ENCODE data around the gene TMEM132A. TPM values are rescaled to one million over a fixed set of nuclear protein-coding genes. Genes with fewer than 3 reads are reported as not detected.
A peak's percentile ranks its signal among the peaks of the same experiment; 100 is the strongest.

The TMEM132A gene, protein sequence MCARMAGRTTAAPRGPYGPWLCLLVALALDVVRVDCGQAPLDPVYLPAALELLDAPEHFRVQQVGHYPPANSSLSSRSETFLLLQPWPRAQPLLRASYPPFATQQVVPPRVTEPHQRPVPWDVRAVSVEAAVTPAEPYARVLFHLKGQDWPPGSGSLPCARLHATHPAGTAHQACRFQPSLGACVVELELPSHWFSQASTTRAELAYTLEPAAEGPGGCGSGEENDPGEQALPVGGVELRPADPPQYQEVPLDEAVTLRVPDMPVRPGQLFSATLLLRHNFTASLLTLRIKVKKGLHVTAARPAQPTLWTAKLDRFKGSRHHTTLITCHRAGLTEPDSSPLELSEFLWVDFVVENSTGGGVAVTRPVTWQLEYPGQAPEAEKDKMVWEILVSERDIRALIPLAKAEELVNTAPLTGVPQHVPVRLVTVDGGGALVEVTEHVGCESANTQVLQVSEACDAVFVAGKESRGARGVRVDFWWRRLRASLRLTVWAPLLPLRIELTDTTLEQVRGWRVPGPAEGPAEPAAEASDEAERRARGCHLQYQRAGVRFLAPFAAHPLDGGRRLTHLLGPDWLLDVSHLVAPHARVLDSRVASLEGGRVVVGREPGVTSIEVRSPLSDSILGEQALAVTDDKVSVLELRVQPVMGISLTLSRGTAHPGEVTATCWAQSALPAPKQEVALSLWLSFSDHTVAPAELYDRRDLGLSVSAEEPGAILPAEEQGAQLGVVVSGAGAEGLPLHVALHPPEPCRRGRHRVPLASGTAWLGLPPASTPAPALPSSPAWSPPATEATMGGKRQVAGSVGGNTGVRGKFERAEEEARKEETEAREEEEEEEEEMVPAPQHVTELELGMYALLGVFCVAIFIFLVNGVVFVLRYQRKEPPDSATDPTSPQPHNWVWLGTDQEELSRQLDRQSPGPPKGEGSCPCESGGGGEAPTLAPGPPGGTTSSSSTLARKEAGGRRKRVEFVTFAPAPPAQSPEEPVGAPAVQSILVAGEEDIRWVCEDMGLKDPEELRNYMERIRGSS
- total RNA-seq (2014; rRNA removed) = 84.2 and 88.1 TPM in 2 replicates
- percentile 51 among the genes with signal in this experiment for Bru-seq, nascent RNA
- BruChase-seq, experiment 1, labeled RNA remaining after a 6-hour chase = percentile 65 among the genes with signal in this experiment
- BruChase-seq, experiment 2, labeled RNA remaining after a 2-hour chase = percentile 63 among the genes with signal in this experiment
- long read RNA-seq, transcript TMEM132A-209 (2 exons, 591 nt) = major isoform, 6 of 88 reads
- long read RNA-seq, partial matches to known transcripts = 52 of 88 reads
- long read RNA-seq, other reads (novel, unspliced or antisense) = 23 of 88 reads

DNA sequence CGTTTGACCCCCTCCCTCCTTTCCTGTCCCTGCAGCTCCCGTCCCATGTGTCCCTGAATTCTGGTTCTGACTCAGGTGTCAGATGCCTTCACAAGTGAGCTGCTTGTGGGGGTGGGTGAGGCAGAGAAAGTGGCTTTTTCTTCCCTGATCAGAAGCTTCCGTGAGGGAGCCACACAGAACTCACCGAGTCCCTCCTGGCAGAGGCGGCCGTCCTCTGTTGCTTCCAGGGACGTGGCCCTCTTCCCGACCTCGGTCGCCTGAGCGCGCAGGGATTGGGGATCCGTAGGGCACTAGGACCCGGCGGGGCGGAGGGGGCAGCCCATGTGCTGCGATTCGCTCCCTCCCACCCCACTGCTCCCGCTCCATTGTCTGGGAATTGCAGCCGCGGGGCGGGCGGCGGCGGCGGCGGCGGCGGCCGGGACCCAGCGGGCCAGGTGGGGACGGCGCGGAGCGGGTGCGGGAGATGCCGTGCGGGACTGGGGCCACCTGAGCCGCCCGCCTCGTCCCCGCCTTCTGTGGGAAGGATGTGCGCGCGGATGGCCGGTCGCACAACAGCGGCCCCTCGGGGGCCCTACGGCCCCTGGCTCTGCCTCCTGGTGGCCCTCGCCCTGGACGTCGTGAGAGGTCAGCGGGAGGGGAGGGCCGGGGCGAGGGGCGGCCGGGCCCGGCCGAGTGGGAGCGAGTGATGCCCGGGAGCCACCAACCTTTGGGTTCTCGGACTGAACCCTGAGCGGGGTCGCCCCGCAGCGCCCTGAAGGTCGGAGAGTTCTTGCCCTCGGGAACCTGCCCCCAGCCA is at the start of gene TMEM132A:
Gene TMEM132A, plus strand, starts transcription at position 351 of the 796 bp plus-strand sequence. Its CDS starts 174 bp downstream, at position 525.
- CTCF ChIA-PET = interaction anchor here (0.7 kb wide), 1 partner anchor 250 kb away, joined by 4 read pairs; no protein-coding TSS in a partner anchor

DNA sequence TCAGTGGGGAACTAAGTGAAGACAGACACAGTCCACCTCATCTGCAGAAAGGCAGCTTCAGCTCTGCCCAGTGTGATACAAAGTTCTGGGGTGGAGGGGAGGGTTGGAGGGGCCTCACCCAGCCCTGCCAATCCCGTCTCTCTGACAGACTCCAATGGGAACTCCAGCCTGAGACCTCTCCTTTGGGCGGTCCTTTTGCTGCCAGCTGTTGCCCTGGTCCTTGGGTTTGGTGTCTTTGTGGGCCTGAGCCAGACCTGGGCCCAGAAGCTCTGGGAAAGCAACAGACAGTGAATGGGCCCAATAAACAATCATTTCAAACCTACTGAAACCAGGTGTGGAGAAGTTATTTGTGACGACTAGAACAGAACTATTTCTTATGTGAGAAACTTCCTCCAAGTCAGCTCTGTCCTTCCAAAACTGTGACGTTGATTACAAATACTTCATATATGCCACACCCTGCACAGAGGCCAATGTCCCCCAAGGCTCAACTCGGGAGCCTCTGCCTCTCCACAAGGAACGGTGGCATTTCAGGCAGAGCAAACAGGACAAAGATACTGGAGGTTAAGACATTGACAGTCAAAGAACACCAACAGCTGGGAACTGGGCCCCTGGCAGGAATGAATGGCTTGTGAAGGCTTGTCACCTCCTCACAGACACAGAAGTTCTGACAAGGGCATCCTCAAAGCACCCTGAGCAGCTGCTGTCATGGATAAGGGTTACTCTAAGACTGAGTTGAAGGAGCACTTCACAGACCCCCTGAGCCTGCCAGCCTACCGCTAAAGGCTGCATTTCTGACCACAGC is 48.7 kb upstream of the TMEM132A start:
- H3K27me3 ChIP-seq (ENCODE audit: low read length) = no peaks in the 10 kb centered on the region
- H3K9me2 ChIP-seq (replicated peaks; ENCODE audit: low read length) = no peaks in the 10 kb centered on the region
- BruUV-seq (replicated peaks) = no TSS peak
- H3F3A ChIP-seq (ENCODE audit: low read length, unreplicated experiment) = no peaks in the 10 kb centered on the region
- no peaks in the 10 kb centered on the region for H3K4me1 ChIP-seq (ENCODE audit: insufficient read depth, low read length)
- no peak for DNase-seq
- TF ChIP-seq EZH2 (IDR thresholded peaks at IDR 0.05; ENCODE audit: low read length, unreplicated experiment) (no peak), EZH2phosphoT487 (IDR thresholded peaks at IDR 0.05; ENCODE audit: borderline replicate concordance, low read length) (no peak)
- TF ChIP-seq, protein P1, sequence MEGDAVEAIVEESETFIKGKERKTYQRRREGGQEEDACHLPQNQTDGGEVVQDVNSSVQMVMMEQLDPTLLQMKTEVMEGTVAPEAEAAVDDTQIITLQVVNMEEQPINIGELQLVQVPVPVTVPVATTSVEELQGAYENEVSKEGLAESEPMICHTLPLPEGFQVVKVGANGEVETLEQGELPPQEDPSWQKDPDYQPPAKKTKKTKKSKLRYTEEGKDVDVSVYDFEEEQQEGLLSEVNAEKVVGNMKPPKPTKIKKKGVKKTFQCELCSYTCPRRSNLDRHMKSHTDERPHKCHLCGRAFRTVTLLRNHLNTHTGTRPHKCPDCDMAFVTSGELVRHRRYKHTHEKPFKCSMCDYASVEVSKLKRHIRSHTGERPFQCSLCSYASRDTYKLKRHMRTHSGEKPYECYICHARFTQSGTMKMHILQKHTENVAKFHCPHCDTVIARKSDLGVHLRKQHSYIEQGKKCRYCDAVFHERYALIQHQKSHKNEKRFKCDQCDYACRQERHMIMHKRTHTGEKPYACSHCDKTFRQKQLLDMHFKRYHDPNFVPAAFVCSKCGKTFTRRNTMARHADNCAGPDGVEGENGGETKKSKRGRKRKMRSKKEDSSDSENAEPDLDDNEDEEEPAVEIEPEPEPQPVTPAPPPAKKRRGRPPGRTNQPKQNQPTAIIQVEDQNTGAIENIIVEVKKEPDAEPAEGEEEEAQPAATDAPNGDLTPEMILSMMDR (conservative IDR thresholded peaks at IDR 0.05; ENCODE audit: low read depth, low read length) = no peak
- no peaks in the 10 kb centered on the region for H3K9me3 ChIP-seq (ENCODE audit: low read length)
- intact Hi-C loops (cut with micrococcal nuclease) = no loop called here
- no peak for ATAC-seq
- H2AFZ ChIP-seq (ENCODE audit: low read length) = no peak overlapping the region
- no peaks in the 10 kb centered on the region for H4K20me1 ChIP-seq (ENCODE audit: low read length)
- H3K4me2 ChIP-seq (ENCODE audit: low read length) = no peak overlapping the region
- CTCF ChIA-PET = no interaction called here
- H3K36me3 ChIP-seq (ENCODE audit: low read depth, low read length) = peaks cover 2% of the 10 kb centered on the region; the same call in 1 of the 2 replicates
- H3K4me3 ChIP-seq (ENCODE audit: low read length) = no peak overlapping the region
- H3K9ac ChIP-seq (ENCODE audit: low read length) = no peak overlapping the region
- no peak overlapping the region for H3K27ac ChIP-seq (ENCODE audit: low read length)
- POLR2A ChIA-PET (ENCODE audit: unreplicated experiment) = interaction anchor here (0.6 to 0.7 kb wide), 2 partner anchors 58 to 130 kb away, joined by 3 read pairs; no protein-coding TSS in a partner anchor
- H3K79me2 ChIP-seq (ENCODE audit: low read length) = no peaks in the 10 kb centered on the region

More for the DNA sequence above, at the start of gene TMEM132A:
- intact Hi-C loops (cut with micrococcal nuclease) = loop anchor here (1.0 kb wide), 1 partner anchor 9 kb away; no protein-coding TSS in a partner anchor
- Histone ChIP-seq H3K4me1 (ENCODE audit: insufficient read depth, low read length) (peaks cover 26% of the 10 kb centered on the region), H3K27me3 (ENCODE audit: low read length) (no peaks in the 10 kb centered on the region), H4K20me1 (ENCODE audit: low read length) (peaks cover 6% of the 10 kb centered on the region; the same call in 1 of the 2 replicates), H3K4me3 (ENCODE audit: low read length) (peak within 1 kb of the TSS; percentile 85), H3K79me2 (ENCODE audit: low read length) (peaks cover 18% of the 10 kb centered on the region), H3K36me3 (ENCODE audit: low read depth, low read length) (peaks cover 20% of the 10 kb centered on the region; the same call in 1 of the 2 replicates), H3F3A (ENCODE audit: low read length, unreplicated experiment) (no peaks in the 10 kb centered on the region), H3K4me2 (ENCODE audit: low read length) (peak within 1 kb of the TSS; percentile 90), H2AFZ (ENCODE audit: low read length) (peak within 1 kb of the TSS; percentile 75), H3K27ac (ENCODE audit: low read length) (peak within 1 kb of the TSS; percentile 56), H3K9me3 (ENCODE audit: low read length) (no peaks in the 10 kb centered on the region), H3K9me2 (replicated peaks; ENCODE audit: low read length) (no peaks in the 10 kb centered on the region), H3K9ac (ENCODE audit: low read length) (peak within 1 kb of the TSS; percentile 86)
- DNase-seq (peak; percentile 82), ATAC-seq (peak; percentile 83)
- BruUV-seq (replicated peaks) = no TSS peak
- no peak for TF ChIP-seq EZH2 (IDR thresholded peaks at IDR 0.05; ENCODE audit: low read length, unreplicated experiment)
- no peak for TF ChIP-seq EZH2phosphoT487 (IDR thresholded peaks at IDR 0.05; ENCODE audit: borderline replicate concordance, low read length)
- TF ChIP-seq, protein P1 (conservative IDR thresholded peaks at IDR 0.05; ENCODE audit: low read depth, low read length) = no peak
- POLR2A ChIA-PET (ENCODE audit: unreplicated experiment) = no interaction called here

Data from PC-3 (cell line).